ENCODE measurements around the gene NFYC.
"Not testable (repeated sequence)": the region's sequence is repeated elsewhere in the genome, so short reads cannot be mapped to it uniquely, and the experiment has no call there.

The NFYC gene

DNA sequence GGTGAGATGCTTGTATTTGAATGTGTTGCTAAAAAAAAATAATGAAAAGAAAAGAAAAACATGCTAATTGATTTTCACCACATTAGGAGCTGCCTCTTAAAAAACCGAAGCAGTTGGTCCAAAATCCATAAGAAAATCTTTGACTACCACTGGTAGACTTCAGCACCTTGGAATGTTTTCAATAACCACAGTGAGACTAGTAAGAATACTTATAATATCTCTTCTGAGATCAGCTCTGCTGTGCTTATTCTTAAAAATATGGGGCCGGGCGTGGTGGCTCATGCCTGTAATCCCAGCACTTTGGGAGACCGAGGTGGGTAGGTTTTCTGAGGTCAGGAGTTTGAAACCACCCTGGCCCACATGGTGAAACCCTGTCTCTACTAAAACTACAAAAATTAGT lies 15.1 kb downstream of the NFYC start:
- DNase-seq (ENCODE audit: low read depth in 3 of 3): no peak

DNA sequence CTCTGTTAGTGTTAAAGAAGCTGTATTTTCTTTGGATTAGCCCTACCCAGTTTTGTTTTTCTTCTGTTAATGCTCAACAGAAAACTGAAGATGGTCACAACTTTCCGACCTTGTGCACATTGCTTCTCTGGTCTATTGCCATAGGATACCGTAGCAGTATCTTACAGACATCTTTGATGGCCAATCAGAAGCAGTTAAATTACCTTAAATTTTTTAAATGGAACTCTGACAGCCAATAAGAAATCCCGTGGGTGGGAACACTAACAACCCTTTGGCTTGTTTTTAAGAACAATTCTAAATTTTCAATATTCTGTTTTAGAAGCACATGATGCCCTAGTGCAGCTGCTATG lies 17.2 kb downstream of the NFYC start:
- DNase-seq (ENCODE audit: low read depth in 3 of 3): peak in 1 of 3 experiments; percentile 0

DNA sequence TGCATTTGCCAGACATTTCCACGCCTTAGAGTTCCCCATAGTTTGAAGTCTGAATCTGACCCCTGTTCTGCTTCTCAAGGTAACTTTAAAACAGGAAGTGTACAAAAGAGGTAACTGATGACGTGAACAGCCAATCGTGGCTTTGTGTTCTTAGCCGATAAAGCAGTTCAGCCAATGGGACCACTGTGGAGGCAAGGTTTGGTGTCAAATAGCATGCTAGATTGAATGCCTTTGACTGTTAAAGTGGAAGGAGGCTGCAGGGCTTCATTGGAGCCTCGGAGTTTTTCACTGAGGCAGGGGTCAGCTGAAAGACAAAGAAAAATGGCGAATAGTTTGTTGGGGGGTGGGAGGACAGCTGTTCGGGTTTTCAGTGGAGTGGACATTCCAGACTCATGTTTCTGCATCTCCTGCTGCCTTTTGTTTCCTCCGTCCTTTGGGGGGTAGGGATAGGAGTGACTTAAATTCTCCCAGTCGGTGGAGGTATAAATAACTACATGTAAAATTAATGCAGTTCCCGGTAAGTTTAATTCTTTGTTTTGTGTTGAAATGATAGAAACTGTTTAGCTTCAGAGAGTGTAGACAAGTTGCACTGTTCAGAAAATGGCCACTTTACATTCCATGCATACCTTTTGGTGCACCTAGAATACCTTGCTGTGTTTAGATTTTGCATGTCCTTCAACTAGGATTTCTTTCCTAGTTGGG lies 17.7 kb downstream of the NFYC start:
- DNase-seq (ENCODE audit: low read depth in 3 of 3): peak; percentile 13 to 43 (median 39)

GRCh38 chr1:40709802-40710278 lies 18.3 kb downstream of the NFYC start:
- no peak for DNase-seq (ENCODE audit: low read depth in 3 of 3)

- DNase-seq (ENCODE audit: low read depth in 3 of 3): no peak
Observed at GRCh38 chr1:40710581-40711315, 19.2 kb downstream of the NFYC start.

GRCh38 chr1:40711465-40712404 lies 20.2 kb downstream of the NFYC start:
- DNase-seq (ENCODE audit: low read depth in 3 of 3): no peak

DNA sequence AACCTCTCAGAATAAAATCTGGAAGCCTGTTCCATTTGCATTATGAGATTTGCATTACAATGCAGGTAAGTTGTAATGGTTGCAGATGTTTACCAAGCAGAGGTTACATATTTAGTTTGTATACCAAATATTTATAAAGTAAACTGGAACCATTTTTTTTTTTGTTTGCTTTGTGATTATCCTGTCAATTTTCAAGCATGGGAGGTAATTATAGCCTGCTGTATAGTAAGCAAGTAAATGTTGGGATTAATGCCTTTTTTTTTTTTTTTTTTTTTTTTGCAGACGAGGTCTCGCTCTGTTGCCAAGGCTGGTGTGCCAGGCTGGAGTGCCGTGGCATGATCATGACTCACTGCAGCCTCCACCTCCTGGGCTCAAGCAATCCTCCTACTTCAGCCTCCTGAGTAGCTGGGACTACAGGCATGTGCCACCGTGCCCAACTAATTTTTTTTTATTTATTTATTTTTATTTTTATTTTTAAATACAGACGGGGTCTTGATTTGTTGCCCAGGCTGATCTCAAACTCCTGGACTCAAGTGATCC lies 21.0 kb downstream of the NFYC start:
- no peak for DNase-seq (ENCODE audit: low read depth in 3 of 3)

GRCh38 chr1:40712997-40713396 lies 21.5 kb downstream of the NFYC start:
- no peak for DNase-seq (ENCODE audit: low read depth in 3 of 3)

- DNase-seq (ENCODE audit: low read depth in 3 of 3): no peak
Observed at GRCh38 chr1:40715491-40716059, 24.1 kb downstream of the NFYC start.

GRCh38 chr1:40717065-40717464 lies 25.6 kb downstream of the NFYC start:
- no peak for DNase-seq (ENCODE audit: low read depth in 3 of 3)

- DNase-seq (ENCODE audit: low read depth in 3 of 3): no peak
Observed at GRCh38 chr1:40717955-40718354, 26.5 kb downstream of the NFYC start.

GRCh38 chr1:40720493-40720892 lies 29.0 kb downstream of the NFYC start:
- no peak for DNase-seq (ENCODE audit: low read depth in 3 of 3)

GRCh38 chr1:40722622-40723021 lies 31.1 kb downstream of the NFYC start:
- DNase-seq (ENCODE audit: low read depth in 3 of 3): no peak

DNA sequence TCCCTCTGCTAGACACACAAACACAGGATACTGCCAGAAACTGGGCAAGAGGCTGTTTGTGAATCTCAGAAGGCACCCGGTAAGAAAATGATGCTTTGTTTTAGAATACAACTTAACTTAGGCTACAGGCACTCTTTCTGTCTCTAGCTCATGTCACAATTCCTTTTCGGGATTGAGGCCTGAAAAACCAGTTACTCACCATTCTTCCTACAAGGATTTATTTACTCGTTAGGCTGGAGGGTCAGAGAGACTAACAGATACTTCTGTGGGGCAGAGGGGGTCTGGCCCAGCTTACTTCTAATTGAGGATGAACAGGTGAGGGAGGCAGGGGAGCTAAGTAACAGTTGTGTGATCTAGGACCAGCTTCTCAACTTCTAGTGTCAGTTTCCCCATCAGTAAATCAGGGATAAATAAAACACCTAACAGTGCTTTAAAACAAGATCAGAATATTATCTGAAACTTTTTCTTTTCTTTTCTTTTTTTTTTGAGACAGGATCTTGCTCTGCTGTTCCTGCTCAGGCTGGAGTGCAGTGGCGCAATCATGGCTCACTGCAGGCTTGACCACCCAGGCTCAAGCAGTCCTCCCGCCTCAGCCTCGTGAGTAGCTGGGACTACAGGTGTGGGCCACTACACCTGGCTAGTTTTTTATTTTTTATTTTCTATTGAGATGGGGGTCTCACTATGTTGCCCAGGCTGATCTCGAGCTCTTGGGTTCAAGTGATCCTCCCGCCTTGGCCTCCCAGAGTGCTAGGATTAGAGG lies 31.9 kb downstream of the NFYC start:
- no peak for DNase-seq (ENCODE audit: low read depth in 3 of 3)

- DNase-seq (ENCODE audit: low read depth in 3 of 3): not testable (repeated sequence)
Observed at GRCh38 chr1:40727662-40728061, 36.2 kb downstream of the NFYC start.

- DNase-seq (ENCODE audit: low read depth in 3 of 3): not testable (repeated sequence)
Observed at GRCh38 chr1:40729316-40729862, 37.9 kb downstream of the NFYC start.

GRCh38 chr1:40732756-40733301 lies 41.3 kb downstream of the NFYC start:
- DNase-seq (ENCODE audit: low read depth in 3 of 3): no peak

GRCh38 chr1:40734882-40735628 lies 43.6 kb downstream of the NFYC start:
- DNase-seq (ENCODE audit: low read depth in 3 of 3): no peak

DNA sequence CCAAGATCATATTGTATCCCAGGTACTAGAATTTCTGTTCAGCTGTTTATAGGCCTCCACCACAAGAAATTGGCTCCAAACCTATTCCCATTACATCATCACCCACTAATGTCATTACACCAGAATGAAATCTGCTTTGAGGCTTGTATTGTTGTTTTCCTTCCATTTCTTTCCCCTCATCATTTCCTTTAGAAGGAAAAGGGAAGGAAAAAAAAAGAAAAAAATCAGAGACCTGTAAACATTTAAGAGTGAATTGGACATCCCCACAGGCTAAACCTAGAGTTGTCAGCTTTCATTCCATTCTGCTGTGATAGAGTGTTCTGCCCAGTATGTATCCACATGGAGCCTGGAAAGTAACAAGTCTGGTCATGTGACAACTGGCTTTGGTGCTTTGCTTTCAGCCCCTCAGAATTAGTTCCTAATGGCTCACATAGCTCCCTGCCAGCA lies 44.6 kb downstream of the NFYC start:
- DNase-seq (ENCODE audit: low read depth in 3 of 3): no peak
